Activated T-cell treated with anti-CD3 and anti-CD28 coated beads for 24 hours (primary cell): ENCODE results near the gene LGR5.

ENCODE experiments used
- DNase-seq: peaks from one replicate; pipeline ENCODE4 v3.0.0-alpha.2; 2020; ENCODE audit warnings: low read depth

The LGR5 gene

GRCh38 chr12:71594214-71594948 lies 154.8 kb downstream of the LGR5 start:
- no peak for DNase-seq

DNA sequence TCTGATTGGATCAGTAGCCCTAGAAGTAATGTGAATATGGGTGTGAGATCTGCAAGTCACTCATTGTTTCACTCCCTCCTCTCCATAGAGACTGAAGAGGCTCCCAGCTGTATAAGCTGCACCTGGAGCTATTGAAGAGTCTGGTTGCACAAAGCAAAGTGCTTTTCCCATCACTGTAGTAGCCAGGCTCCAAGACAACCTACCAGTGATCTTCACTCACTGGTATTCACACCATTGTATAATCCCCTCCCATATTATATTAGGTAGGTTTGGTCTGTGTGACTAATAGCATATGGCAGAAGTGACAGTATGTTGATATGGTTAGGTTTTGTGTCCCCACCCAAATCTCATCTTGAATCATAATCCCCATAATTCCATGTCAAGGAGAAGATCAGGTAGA lies 159.6 kb downstream of the LGR5 start:
- DNase-seq, result no peak

DNA sequence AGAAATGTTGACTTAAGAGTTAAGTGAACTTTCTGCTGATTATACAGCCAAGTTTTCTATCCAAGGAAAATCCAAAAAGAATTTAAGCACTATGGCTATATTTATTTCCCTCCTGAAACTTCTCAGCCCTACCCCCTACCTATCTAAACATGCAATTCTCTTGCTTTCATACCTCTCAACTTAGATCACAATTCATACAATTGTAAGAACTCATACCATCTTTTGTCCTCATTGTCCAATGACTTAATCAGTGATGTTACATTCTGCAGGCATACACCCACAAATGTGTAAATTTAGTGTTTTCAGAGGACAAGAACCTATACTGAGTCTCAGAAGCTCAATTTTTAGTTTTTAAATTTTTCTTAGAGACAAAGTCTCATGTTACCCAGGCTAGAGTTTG lies 161.9 kb downstream of the LGR5 start:
- DNase-seq, result no peak

DNA sequence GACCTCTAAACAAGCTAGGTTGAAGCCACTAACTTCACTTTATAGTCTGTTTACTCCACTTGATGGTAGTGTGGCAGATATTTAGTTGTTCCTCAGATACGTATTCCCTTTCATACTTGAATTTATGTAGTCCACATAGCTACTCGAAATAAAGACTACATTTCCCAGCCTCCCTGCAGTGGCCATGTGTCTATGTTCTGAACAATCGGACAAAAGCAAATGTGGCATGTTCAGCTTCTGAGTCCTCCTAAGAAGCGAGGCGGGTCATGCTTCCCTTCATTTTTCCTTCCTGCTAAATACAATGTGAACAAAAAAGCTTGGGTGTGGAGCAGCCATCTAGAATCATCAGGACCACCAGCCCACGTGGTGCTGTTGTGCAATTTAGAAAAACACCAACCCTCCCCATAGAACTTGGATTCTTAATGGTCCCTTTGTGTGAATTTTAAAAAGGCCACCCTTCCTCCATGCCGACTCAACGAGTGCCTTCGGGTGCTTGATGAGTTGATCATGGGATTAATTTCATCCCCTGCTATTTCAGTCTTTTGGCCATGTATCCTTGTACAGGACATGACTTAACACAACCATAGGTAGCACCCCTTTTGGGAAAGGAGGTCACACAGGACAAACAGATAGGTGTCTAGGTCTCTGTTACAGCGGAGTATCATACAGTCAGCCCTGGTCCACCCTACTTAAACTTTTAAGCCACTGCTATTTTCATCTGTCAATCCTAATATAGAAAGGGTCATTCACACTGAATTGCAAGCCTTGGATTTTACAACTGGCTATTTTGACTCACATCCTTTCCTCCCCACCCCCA lies 163.4 kb downstream of the LGR5 start:
- no peak for DNase-seq

GRCh38 chr12:71605039-71605438 lies 165.4 kb downstream of the LGR5 start:
- DNase-seq, result no peak

- DNase-seq, result no peak
These were observed 168.1 kb downstream of the LGR5 start for GRCh38 chr12:71607494-71608330.

DNA sequence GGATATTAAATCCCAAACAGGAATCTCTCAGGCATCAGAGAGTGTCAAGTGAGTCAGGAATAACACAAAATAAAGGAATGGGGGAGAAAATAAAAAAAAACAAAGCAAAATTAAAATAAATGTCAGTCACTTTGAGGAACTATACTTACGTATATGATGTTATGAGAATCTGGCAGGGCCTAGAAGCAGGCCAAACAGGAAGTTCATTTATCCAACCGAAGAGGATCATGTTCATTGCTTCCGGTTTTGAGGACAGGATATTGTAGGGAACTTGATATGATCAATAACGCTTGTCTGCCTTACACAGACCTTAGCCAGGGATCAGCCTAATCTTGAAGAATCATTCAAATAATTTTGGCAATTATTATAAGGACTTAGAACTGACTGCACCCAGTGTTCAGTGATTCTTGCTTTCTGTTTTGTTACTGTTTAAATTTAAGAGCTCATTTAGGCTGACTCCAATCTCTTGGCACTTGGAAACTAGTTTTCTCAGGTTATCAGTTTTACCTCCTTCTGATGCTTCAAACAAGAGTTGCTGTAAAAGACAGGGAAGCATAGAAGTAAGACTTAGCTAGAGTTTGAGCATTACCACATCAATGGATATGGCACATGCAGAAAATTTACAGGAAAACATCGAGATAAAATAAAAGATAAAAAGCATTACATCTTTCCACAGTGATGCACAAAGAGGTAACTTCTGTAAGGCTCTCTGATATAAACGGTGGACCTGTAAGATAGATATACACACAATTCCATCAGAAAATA lies 170.6 kb downstream of the LGR5 start:
- no peak for DNase-seq

GRCh38 chr12:71621938-71622337 lies 182.3 kb downstream of the LGR5 start:
- DNase-seq, result no peak

GRCh38 chr12:71625476-71625875 lies 185.9 kb downstream of the LGR5 start:
- no peak for DNase-seq

- DNase-seq, result no peak
These were observed 186.5 kb downstream of the LGR5 start for GRCh38 chr12:71626098-71626497.

DNA sequence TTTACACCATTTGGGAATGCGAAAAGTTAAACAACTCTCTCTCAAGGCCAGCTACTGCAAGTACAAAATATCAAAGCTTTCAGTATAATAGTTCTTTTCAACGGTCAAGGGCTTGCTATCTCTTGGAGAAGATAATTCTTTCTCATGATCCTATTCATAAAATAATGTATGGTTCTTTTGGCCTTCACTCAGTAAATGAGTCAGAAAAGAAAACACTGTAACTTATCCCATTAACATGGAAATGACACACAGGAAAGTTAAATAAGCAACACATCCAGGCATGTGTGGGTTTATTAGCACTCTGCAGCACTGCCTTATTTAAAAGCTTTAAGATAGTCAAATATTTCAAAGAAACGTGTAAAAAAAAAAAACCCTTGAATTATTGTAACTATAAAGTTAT lies 187.2 kb downstream of the LGR5 start:
- DNase-seq, result no peak

- DNase-seq, result no peak
These were observed 187.9 kb downstream of the LGR5 start for GRCh38 chr12:71627438-71628002.
